Body of pancreas (tissue), 4 donors: ENCODE measurements around the gene HES1. TPM values are rescaled to one million over a fixed set of nuclear protein-coding genes. Genes with fewer than 3 reads are reported as not detected.
A peak's percentile ranks its signal among the peaks of the same experiment; 100 is the strongest.

Experiments used
- ATAC-seq: fragments of 150-250 bp; one replicate; pipeline ENCODE4 v1.9.1; 2016
- DNase-seq, 4 donors: peaks; one replicate each; pipeline ENCODE4 v3.0.0-alpha.2; 2019
- H3K27ac ChIP-seq, 4 donors: fragments of 200-600 bp; sonication (generic); 1 replicate in 3 of 4; 2 replicates in 1 of 4; pipeline versions ENCODE4 v1.5.1 to v1.6.1; 2016 to 2019; ENCODE audit warnings: mild to moderate bottlenecking in 1 of 4, mixed read lengths in 1 of 4, moderate library complexity in 1 of 4
- H3K27me3 ChIP-seq, 2 donors: fragments of 200-600 bp; sonication (generic); one replicate each; pipeline ENCODE4 v1.6.0; 2016; ENCODE audit warnings: mild to moderate bottlenecking in 1 of 2
- H3K36me3 ChIP-seq, 2 donors: fragments of 200-600 bp; sonication (generic); replicated peaks in 1 of 2; 2 replicates each; pipeline ENCODE4 v1.5.1; 2016; ENCODE audit warnings: low read depth in 2 of 2; ENCODE audit not compliant: insufficient read depth in 1 of 2
- H3K4me1 ChIP-seq: fragments of 200-600 bp; sonication (generic); one replicate; pipeline ENCODE4 v1.6.0; 2016
- H3K4me3 ChIP-seq, 2 donors: fragments of 200-600 bp; sonication (generic); 1 replicate in 1 of 2; 2 replicates in 1 of 2; pipeline ENCODE4 v1.5.1; 2016 to 2019
- H3K9me3 ChIP-seq, 3 donors: fragments of 200-600 bp; sonication (generic); 1 replicate in 2 of 3; 2 replicates in 1 of 3; pipeline ENCODE4 v1.5.1; 2016
- POLR2A ChIP-seq, 3 donors: fragments of 450-650 bp; IDR thresholded peaks; one replicate each; pipeline ENCODE4 v1.6.1; 2016; ENCODE audit warnings: antibody characterized with exemption in 3 of 3, mild to moderate bottlenecking in 2 of 3
- WGBS, 2 donors: methylation state at CpG; one replicate each; pipeline ENCODE4 v1.1.5; 2017; 5-methylcytosine and 5-hydroxymethylcytosine counted together
- intact Hi-C: fragments of 100-400 bp; cut with DNase I; formaldehyde crosslinking; loops from one replicate; pipeline ENCODE4 v1.15.1; 2023
- total RNA-seq, 2 donors: library from RNA; depleted of rRNA; stranded (reverse); fragments of >200 nt; gene quantifications; one replicate each; pipeline ENCODE4 v1.1.0, GENCODE V29; 2016
- TF ChIP-seq, protein P1 (sequence below), 7 experiments: fragments of 450-650 bp in 4 of 7; fragments of 200-600 bp in 3 of 7; sonication (generic) in 3 of 7; IDR thresholded peaks; one replicate each; pipeline ENCODE4 v1.5.1; 2016 to 2019; ENCODE audit warnings: antibody characterized with exemption in 7 of 7

Gene HES1
- total RNA-seq, 2 donors from 2014 or later = 28.5 to 49.1 TPM

DNA sequence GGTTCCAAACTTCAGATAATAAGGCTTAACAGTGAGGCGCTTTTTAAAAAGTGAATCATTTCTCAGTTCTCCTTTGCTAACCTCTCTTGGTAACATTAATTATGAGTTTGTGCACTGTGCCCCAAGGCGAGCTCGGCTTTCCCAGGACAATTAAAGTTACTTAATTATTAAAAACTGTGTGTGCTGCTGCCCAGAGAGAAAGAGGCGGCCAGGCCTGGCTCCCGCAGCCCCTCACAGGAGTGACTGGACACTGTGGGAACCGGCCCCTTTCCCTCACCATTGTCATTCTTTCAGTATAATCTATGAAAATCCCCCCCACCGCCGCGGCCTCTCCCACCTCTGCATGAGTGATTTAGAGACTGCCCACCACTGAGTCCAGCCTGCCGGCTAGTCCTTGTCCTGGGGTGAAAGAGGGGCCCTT is 43.1 kb upstream of the HES1 start:
- TF ChIP-seq, protein P1, sequence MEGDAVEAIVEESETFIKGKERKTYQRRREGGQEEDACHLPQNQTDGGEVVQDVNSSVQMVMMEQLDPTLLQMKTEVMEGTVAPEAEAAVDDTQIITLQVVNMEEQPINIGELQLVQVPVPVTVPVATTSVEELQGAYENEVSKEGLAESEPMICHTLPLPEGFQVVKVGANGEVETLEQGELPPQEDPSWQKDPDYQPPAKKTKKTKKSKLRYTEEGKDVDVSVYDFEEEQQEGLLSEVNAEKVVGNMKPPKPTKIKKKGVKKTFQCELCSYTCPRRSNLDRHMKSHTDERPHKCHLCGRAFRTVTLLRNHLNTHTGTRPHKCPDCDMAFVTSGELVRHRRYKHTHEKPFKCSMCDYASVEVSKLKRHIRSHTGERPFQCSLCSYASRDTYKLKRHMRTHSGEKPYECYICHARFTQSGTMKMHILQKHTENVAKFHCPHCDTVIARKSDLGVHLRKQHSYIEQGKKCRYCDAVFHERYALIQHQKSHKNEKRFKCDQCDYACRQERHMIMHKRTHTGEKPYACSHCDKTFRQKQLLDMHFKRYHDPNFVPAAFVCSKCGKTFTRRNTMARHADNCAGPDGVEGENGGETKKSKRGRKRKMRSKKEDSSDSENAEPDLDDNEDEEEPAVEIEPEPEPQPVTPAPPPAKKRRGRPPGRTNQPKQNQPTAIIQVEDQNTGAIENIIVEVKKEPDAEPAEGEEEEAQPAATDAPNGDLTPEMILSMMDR (IDR thresholded peaks at IDR 0.05) = no peak
- no peak for TF ChIP-seq POLR2A (IDR thresholded peaks at IDR 0.05)
- DNase-seq = peak in 1 of 4 donors; percentile 33
- Histone ChIP-seq H3K27me3 (no peaks in the 10 kb centered on the region), H3K36me3 (no peaks in the 10 kb centered on the region), H3K27ac (peak overlapping the region; percentile 23 to 76 (median 40)), H3K9me3 (no peaks in the 10 kb centered on the region), H3K4me3 (no peak overlapping the region), H3K4me1 (peaks cover 39% of the 10 kb centered on the region)
- no peak for ATAC-seq
- 64 to 66% methylated on average over 8 to 10 of the region's 10 CpGs for WGBS, 2 donors
- intact Hi-C loops = no loop called here

DNA sequence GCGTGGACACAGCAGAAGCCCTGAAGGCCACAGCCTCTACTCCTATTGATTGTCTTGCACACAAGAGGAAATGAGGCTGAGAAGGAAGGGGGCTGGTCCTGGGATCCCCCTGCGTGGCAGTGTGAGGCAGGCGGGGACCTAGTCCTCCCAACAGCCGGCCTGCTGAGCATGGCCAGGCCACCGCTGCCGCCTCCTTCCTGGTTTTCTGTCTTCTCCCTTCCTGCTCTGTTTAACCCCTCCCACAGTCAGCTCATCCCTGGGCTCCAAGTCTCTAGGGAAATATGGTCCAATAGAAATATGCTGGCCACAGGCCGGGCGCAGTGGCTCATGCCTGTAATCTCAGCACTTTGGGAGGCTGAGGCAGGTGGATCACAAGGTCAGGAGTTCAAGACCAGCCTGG is 42.1 kb upstream of the HES1 start:
- TF ChIP-seq, protein P1 (IDR thresholded peaks at IDR 0.05) = no peak
- TF ChIP-seq POLR2A (IDR thresholded peaks at IDR 0.05) = no peak
- Histone ChIP-seq H3K27ac (peak overlapping the region in 3 of 4 donors; percentile 26 to 76 (median 54)), H3K9me3 (no peaks in the 10 kb centered on the region), H3K27me3 (no peaks in the 10 kb centered on the region), H3K36me3 (no peaks in the 10 kb centered on the region), H3K4me1 (peaks cover 48% of the 10 kb centered on the region), H3K4me3 (no peak overlapping the region)
- 82% methylated on average over 8 of the region's 8 CpGs for WGBS, 2 donors
- DNase-seq (no peak), ATAC-seq (no peak)
- intact Hi-C loops = no loop called here

DNA sequence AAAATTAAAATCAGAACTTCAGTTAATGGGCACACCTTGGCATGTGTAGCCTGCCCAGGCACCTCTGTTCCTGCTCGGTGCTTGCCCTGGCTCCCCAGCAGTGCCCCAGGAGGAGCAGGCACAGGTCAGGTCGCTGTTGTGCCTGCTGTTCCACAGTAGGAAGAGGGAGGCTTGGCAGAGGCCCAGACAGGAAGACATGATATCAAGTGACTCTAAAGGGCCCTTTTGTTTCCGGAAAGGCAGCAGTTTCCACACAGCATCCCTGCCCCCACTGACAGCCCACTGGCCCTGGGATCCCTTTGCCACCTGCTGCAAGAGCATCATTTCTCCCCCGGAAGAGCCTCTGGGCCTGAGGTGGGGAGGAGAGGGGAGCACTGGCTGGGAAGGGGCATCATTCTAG is 40.5 kb upstream of the HES1 start:
- peak overlapping the region in 3 of 4 donors; percentile 84 to 92 (median 84) for H3K27ac ChIP-seq

DNA sequence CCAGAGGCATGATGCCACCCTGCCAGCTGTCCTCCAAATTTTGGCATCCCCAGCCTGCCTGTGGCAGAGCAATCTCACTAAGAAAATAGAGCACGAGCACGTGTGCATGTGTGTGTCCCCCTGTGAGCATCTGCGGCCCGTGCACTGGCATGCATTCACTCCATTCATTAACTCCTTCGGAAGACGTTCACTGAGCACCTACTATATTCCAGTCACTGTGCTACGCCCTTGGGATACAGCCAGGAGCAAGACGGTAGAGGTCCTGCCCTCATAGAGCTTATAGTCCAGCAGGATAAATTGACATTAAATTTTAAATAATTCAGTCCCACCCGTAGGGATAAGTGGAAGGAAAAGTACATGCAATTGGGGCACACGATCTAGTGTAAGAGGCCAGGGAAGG is 40.0 kb upstream of the HES1 start:
- TF ChIP-seq, protein P1 (IDR thresholded peaks at IDR 0.05) = no peak
- TF ChIP-seq POLR2A (IDR thresholded peaks at IDR 0.05) = no peak
- DNase-seq = no peak
- no peaks in the 10 kb centered on the region for H3K27me3 ChIP-seq
- H3K4me3 ChIP-seq = no peak overlapping the region
- peaks cover 67% of the 10 kb centered on the region for H3K4me1 ChIP-seq
- intact Hi-C loops = no loop called here
- H3K9me3 ChIP-seq = no peaks in the 10 kb centered on the region
- H3K27ac ChIP-seq = peak overlapping the region in 3 of 4 donors; percentile 84 to 92 (median 84)
- ATAC-seq = no peak
- 89 to 90% methylated on average over 8 to 10 of the region's 10 CpGs for WGBS, 2 donors
- H3K36me3 ChIP-seq = no peaks in the 10 kb centered on the region

More for the DNA sequence above, 40.5 kb upstream of the HES1 start:
- no peak for TF ChIP-seq POLR2A (IDR thresholded peaks at IDR 0.05)
- TF ChIP-seq, protein P1 (IDR thresholded peaks at IDR 0.05) = no peak
- ATAC-seq = no peak
- H3K4me3 ChIP-seq = no peak overlapping the region
- 33 to 53% methylated on average over 3 to 4 of the region's 4 CpGs for WGBS, 2 donors
- intact Hi-C loops = no loop called here
- no peaks in the 10 kb centered on the region for H3K36me3 ChIP-seq
- DNase-seq = peak; percentile 59 to 77 (median 70)
- H3K9me3 ChIP-seq = no peaks in the 10 kb centered on the region
- no peaks in the 10 kb centered on the region for H3K27me3 ChIP-seq
- peaks cover 63% of the 10 kb centered on the region for H3K4me1 ChIP-seq
